HG03280 (cell line): ENCODE data around the gene HDAC4.

ENCODE experiments used
- ATAC-seq: cut with Tn5 transposase; IDR thresholded peaks from one replicate; pipeline ENCODE4 v1.9.1; 2021; ENCODE audit warnings: mild to moderate bottlenecking, moderate library complexity; ENCODE audit not compliant: unreplicated experiment

The HDAC4 gene

GRCh38 chr2:239227661-239228371, 173.0 kb downstream of the HDAC4 start:
- no peak for ATAC-seq

GRCh38 chr2:239226677-239227581, 173.9 kb downstream of the HDAC4 start:
- ATAC-seq: no peak

- no peak for ATAC-seq
Observed at GRCh38 chr2:239225871-239226561, 174.8 kb downstream of the HDAC4 start.

- ATAC-seq: no peak
Observed at GRCh38 chr2:239225371-239225851, 175.4 kb downstream of the HDAC4 start.

- no peak for ATAC-seq
Observed at GRCh38 chr2:239224955-239225354, 175.9 kb downstream of the HDAC4 start.

GRCh38 chr2:239224199-239224570, 176.6 kb downstream of the HDAC4 start:
- ATAC-seq: no peak

- ATAC-seq: no peak
Observed at GRCh38 chr2:239223310-239224198, 177.3 kb downstream of the HDAC4 start.

GRCh38 chr2:239222706-239223309, 178.0 kb downstream of the HDAC4 start:
- no peak for ATAC-seq

GRCh38 chr2:239222312-239222660, 178.5 kb downstream of the HDAC4 start:
- ATAC-seq: no peak

GRCh38 chr2:239220981-239221396, 179.8 kb downstream of the HDAC4 start:
- no peak for ATAC-seq

- no peak for ATAC-seq
Observed at GRCh38 chr2:239220341-239220740, 180.5 kb downstream of the HDAC4 start.

- no peak for ATAC-seq
Observed at GRCh38 chr2:239216614-239217273, 184.1 kb downstream of the HDAC4 start.

- ATAC-seq: no peak
Observed at GRCh38 chr2:239215988-239216613, 184.7 kb downstream of the HDAC4 start.

GRCh38 chr2:239215136-239215925, 185.5 kb downstream of the HDAC4 start:
- no peak for ATAC-seq

GRCh38 chr2:239214725-239215124, 186.1 kb downstream of the HDAC4 start:
- ATAC-seq: no peak

- no peak for ATAC-seq
Observed at GRCh38 chr2:239213643-239214101, 187.1 kb downstream of the HDAC4 start.

GRCh38 chr2:239212929-239213642, 187.7 kb downstream of the HDAC4 start:
- no peak for ATAC-seq
